ENCODE results near the gene SPATA13.

DNA sequence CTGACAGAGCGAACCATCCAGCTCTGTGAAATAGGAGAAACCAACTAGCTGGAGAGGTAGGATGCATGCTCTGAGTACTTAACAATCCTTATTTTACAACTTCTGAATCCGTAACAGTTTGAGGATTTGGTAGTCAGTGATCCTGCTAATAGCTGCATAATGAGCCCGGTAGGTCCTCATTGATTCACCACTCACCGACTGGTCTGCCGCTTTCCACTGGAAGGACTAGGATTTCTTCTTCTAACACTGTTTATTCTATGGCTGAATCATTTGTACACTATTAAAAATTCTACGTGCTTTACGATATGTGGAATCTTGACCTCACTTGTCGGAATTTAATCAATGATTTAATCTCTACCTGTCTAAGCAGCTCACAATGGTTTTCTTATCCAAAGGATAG, 33.9 kb downstream of the SPATA13 start:
- TF ChIP-seq, protein P1, sequence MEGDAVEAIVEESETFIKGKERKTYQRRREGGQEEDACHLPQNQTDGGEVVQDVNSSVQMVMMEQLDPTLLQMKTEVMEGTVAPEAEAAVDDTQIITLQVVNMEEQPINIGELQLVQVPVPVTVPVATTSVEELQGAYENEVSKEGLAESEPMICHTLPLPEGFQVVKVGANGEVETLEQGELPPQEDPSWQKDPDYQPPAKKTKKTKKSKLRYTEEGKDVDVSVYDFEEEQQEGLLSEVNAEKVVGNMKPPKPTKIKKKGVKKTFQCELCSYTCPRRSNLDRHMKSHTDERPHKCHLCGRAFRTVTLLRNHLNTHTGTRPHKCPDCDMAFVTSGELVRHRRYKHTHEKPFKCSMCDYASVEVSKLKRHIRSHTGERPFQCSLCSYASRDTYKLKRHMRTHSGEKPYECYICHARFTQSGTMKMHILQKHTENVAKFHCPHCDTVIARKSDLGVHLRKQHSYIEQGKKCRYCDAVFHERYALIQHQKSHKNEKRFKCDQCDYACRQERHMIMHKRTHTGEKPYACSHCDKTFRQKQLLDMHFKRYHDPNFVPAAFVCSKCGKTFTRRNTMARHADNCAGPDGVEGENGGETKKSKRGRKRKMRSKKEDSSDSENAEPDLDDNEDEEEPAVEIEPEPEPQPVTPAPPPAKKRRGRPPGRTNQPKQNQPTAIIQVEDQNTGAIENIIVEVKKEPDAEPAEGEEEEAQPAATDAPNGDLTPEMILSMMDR (IDR thresholded peaks at IDR 0.05; ENCODE audit: insufficient read depth, low read length, poor library complexity, severe bottlenecking): no peak
- TF ChIP-seq EZH2phosphoT487 (conservative IDR thresholded peaks at IDR 0.05; ENCODE audit: low read length): no peak
